GM10248 (cell line): Measurements from ENCODE around the gene FAM107B.

ENCODE experiments used
- CTCF ChIA-PET: fragments of 300-600 bp; sonication (Branson Sonifier 250); formaldehyde crosslinking; extraction: SDS; loops from one replicate; lab custom pipeline; 2021; ENCODE audit warnings: antibody characterized with exemption; lab: Yijun Ruan, JAX
- POLR2A ChIA-PET: fragments of 350-650 bp; sonication (Branson Sonifier 250); formaldehyde crosslinking; extraction: SDS; loops from one replicate; lab custom pipeline; 2020; ENCODE audit warnings: antibody characterized with exemption; lab: Yijun Ruan, JAX
- DNase-seq: peaks from one replicate; pipeline ENCODE4 v3.0.0; 2012; ENCODE audit errors: extremely low spot score
- TF ChIP-seq, protein P1 (sequence below): IDR thresholded peaks from 2 replicates; pipeline ENCODE4 v1.5.1; 2012; ENCODE audit warnings: mild to moderate bottlenecking, low read depth; ENCODE audit errors: extremely low read depth, missing control alignments, control extremely low read depth

The FAM107B gene

DNA sequence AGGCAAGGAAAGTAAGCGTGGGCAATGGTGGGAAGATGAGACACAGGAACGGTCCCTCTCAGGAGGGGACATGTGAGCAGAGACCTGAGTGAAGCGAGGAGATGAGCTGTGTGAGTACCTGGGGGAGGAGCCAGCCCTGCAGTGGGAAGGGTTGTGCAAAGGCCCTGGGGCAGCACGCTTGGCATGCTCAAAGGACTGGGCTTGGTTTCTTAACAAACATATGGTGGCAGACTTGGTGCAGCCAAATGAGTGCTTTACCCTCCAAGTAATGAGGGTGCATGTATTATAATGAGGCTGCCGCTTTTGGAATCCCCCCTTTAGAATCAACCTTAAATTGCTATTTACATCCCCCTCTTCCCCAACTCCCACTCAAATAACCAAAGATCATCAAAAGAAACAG lies 291.3 kb downstream of the FAM107B start:
- CTCF ChIA-PET, result interaction anchor here (0.7 kb wide), 1 partner anchor 71 kb away, joined by 3 read pairs; no protein-coding TSS in a partner anchor
- POLR2A ChIA-PET, result no interaction called here
- TF ChIP-seq, protein P1, sequence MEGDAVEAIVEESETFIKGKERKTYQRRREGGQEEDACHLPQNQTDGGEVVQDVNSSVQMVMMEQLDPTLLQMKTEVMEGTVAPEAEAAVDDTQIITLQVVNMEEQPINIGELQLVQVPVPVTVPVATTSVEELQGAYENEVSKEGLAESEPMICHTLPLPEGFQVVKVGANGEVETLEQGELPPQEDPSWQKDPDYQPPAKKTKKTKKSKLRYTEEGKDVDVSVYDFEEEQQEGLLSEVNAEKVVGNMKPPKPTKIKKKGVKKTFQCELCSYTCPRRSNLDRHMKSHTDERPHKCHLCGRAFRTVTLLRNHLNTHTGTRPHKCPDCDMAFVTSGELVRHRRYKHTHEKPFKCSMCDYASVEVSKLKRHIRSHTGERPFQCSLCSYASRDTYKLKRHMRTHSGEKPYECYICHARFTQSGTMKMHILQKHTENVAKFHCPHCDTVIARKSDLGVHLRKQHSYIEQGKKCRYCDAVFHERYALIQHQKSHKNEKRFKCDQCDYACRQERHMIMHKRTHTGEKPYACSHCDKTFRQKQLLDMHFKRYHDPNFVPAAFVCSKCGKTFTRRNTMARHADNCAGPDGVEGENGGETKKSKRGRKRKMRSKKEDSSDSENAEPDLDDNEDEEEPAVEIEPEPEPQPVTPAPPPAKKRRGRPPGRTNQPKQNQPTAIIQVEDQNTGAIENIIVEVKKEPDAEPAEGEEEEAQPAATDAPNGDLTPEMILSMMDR, result no peak
- no peak for DNase-seq

DNA sequence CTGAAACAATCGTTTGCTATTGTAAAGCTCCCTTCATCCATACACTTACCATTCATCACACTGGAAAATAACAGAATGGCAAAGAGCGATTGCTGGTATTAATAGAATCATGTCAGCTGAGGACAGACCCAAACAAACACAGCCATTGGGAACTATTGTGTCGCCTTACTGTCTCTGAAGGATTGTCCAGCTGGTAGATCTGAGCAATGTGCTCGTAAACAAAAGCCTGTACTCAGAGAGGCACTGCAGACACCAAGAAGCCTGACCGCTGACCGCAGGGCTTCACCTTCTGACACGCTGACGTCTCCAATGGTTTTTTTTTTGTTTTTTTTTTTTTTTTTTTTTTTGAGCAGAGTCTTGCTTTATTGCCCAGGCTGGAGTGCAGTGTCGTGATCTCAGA lies 292.9 kb downstream of the FAM107B start:
- TF ChIP-seq, protein P1, result no peak
- ChIA-PET POLR2A (no interaction called here), CTCF (interaction anchor here (1.3 to 1.5 kb wide), 2 partner anchors 285 to 868 kb away, joined by 3 to 4 read pairs; no protein-coding TSS in a partner anchor)
- no peak for DNase-seq

DNA sequence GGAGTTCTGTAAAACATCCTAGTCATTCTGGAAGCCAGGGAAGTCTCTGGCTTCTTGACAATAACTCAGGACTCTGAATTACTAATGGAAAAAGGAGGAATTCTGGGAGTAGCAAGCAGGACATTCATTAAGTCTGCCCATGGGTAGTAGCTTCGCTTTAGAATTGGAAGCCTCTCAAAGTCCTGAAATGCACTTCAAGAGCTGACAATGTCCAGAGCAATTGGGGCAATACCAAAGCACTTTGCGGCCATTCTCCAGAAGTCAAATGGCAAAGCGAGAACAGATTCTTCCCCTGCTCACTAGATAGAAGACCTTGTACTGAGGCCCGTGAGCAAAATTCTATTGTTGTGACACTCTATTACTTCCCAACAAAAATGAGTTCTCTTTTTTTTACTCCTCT lies 293.7 kb downstream of the FAM107B start:
- DNase-seq, result no peak
- ChIA-PET POLR2A (no interaction called here), CTCF (interaction anchor here (1.5 kb wide), 1 partner anchor 868 kb away, joined by 3 read pairs; no protein-coding TSS in a partner anchor)
- TF ChIP-seq, protein P1, result no peak

DNA sequence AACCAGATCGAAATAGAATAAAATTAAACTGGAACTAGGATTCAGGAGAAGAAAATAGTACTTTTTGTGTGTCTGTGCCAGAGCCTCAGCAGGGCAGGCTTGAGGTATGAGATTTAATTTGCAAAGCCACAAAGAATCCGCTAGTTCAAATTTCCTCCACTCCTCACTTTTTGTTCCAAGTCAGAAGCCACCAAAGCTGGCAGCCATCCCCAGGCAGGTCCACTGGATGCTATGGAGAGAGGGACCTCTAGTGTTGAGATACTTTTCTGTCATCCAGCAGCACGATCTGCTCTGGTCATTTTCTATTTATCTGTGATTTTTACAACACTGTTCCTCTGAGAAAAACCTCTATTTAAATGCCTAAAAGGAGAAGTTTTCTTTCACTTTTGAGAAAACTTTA lies 296.1 kb downstream of the FAM107B start:
- peak; percentile 37 for DNase-seq
- CTCF ChIA-PET, result interaction anchor here (0.6 to 4.0 kb wide), 4 partner anchors 9 to 290 kb away, joined by 3 to 27 read pairs (median 6); no protein-coding TSS in a partner anchor
- POLR2A ChIA-PET, result no interaction called here
- TF ChIP-seq, protein P1, result peak; percentile 36

DNA sequence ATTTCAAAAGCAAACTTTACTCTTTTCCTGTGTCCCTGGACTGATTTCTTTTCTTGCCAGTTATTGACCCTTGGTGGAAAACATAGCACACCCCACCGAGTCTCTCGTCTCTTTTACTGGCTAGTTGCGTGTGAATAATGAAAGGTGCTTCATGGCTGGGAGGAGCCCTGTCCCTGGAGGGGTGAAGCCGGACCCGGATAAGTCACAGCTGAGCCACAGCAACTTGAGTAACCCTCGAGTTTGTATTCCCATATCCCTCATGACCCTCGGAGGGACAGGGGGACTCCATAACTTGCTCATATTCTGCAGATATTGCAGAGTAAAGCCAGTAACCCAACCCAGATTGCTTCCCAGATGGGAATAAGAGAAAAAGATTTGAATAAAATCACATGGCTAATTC lies 296.5 kb downstream of the FAM107B start:
- POLR2A ChIA-PET, result no interaction called here

DNA sequence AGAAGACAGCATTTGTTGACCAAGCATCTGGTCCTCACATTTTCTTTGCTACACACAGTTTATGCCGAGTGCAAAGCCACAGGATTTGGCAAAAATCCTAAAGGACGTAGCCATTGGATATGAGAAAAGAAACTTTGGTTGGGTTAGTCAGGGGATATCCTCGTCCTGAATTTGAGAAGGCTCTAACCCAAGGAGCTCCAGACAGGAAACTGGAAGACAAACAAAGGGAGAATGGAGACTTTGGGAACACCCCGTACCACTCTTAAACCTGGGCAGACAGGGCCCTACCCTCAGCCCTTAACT lies 297.3 kb downstream of the FAM107B start:
- CTCF ChIA-PET, result interaction anchor here (1.2 to 4.0 kb wide), 3 partner anchors 11 to 1105 kb away, joined by 4 to 27 read pairs (median 8); no protein-coding TSS in a partner anchor
- TF ChIP-seq, protein P1, result no peak
- POLR2A ChIA-PET, result no interaction called here
- no peak for DNase-seq

More for the DNA sequence above, 296.5 kb downstream of the FAM107B start:
- DNase-seq, result no peak
- TF ChIP-seq, protein P1, result no peak
- CTCF ChIA-PET, result interaction anchor here (0.6 to 4.0 kb wide), 4 partner anchors 10 to 290 kb away, joined by 3 to 27 read pairs (median 6); no protein-coding TSS in a partner anchor
